Measurements from ENCODE around the gene EIF2A. TPM values are rescaled to one million over a fixed set of nuclear protein-coding genes. Genes with fewer than 3 reads are reported as not detected.

The EIF2A gene
- total and polyA plus RNA-seq, 2 of the 13 experiments (the other 11 are each of a cell fraction or from before 2014, with no cell fraction given): 124 to 139 TPM

DNA sequence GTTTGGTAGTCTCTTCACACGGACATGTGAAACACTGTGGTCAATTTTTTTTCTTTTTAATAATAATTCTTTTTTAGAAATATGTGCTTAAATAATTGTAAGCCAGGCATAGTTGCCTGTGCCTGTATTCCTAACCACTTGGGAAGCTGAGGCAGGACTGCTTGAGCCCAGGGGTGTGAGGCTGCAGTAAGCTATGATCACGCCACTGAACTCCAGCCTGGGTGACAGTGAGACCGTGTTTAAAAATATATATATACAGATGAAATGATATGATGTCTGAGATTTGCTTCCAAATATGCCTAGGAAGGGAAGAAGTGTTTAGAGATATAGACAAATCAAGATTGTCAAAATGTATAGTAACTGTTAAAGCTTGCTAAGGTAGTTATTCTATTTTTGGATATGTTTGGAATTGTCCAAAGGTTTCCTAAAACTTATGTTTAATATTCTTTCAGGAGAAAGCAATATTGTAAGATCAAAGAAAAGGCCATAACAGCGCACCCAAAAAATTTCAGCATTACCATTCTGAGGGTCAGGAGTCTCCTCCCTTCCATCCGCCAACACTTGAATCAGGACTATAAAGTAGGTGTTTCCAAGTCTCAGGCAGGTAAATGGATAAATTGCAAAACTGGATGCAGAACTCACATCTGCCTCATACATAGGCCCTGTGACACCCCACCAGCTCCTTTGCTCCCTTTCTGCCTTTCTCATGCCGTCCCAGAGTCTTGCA, 56.0 kb downstream of the EIF2A start (continued):
- TF ChIP-seq, protein P1, sequence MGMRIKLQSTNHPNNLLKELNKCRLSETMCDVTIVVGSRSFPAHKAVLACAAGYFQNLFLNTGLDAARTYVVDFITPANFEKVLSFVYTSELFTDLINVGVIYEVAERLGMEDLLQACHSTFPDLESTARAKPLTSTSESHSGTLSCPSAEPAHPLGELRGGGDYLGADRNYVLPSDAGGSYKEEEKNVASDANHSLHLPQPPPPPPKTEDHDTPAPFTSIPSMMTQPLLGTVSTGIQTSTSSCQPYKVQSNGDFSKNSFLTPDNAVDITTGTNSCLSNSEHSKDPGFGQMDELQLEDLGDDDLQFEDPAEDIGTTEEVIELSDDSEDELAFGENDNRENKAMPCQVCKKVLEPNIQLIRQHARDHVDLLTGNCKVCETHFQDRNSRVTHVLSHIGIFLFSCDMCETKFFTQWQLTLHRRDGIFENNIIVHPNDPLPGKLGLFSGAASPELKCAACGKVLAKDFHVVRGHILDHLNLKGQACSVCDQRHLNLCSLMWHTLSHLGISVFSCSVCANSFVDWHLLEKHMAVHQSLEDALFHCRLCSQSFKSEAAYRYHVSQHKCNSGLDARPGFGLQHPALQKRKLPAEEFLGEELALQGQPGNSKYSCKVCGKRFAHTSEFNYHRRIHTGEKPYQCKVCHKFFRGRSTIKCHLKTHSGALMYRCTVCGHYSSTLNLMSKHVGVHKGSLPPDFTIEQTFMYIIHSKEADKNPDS (CRISPR knock-in tag; IDR thresholded peaks at IDR 0.05): no peak
- TF ChIP-seq RAD21 (CRISPR knock-in tag; IDR thresholded peaks at IDR 0.05) (no peak), FOXA1 (IDR thresholded peaks at IDR 0.05) (no peak), FOXA1 (CRISPR knock-in tag; IDR thresholded peaks at IDR 0.05) (0 out of 2 replicates have a peak, but pooled peaks have one; percentile 12), ZBTB3 (CRISPR knock-in tag; IDR thresholded peaks at IDR 0.05; ENCODE audit: borderline replicate concordance, low read depth) (no peak), GPN1 (CRISPR knock-in tag; IDR thresholded peaks at IDR 0.05; ENCODE audit: borderline replicate concordance) (no peak), PRMT3 (CRISPR knock-in tag; IDR thresholded peaks at IDR 0.05; ENCODE audit: borderline replicate concordance, low read depth) (peak; percentile 29; the same call in 1 of the 2 replicates), FOXC1 (CRISPR knock-in tag; IDR thresholded peaks at IDR 0.05; ENCODE audit: borderline replicate concordance) (no peak), RARA (CRISPR knock-in tag; IDR thresholded peaks at IDR 0.05) (no peak), MXD4 (CRISPR knock-in tag; IDR thresholded peaks at IDR 0.05) (0 out of 2 replicates have a peak, but pooled peaks have one; percentile 15), SALL2 (CRISPR knock-in tag; IDR thresholded peaks at IDR 0.05) (no peak), RBAK (CRISPR knock-in tag; IDR thresholded peaks at IDR 0.05) (no peak), ZNF552 (CRISPR knock-in tag; IDR thresholded peaks at IDR 0.05; ENCODE audit: borderline replicate concordance) (no peak), YEATS4 (CRISPR knock-in tag; IDR thresholded peaks at IDR 0.05; ENCODE audit: borderline replicate concordance) (no peak), ZNF607 (CRISPR knock-in tag; IDR thresholded peaks at IDR 0.05; ENCODE audit: borderline replicate concordance) (no peak), NR2F2 (IDR thresholded peaks at IDR 0.05; ENCODE audit: borderline replicate concordance, low read depth) (no peak), CREM (IDR thresholded peaks at IDR 0.05) (no peak), CREM (CRISPR knock-in tag; IDR thresholded peaks at IDR 0.05) (no peak), ZFP62 (CRISPR knock-in tag; IDR thresholded peaks at IDR 0.05) (no peak)
- TF ChIP-seq, protein P2, sequence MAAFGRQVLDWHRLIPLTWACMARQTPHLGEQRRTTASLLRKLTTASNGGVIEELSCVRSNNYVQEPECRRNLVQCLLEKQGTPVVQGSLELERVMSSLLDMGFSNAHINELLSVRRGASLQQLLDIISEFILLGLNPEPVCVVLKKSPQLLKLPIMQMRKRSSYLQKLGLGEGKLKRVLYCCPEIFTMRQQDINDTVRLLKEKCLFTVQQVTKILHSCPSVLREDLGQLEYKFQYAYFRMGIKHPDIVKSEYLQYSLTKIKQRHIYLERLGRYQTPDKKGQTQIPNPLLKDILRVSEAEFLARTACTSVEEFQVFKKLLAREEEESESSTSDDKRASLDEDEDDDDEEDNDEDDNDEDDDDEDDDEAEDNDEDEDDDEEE (CRISPR knock-in tag; IDR thresholded peaks at IDR 0.05): no peak
- TF ChIP-seq, protein P3, sequence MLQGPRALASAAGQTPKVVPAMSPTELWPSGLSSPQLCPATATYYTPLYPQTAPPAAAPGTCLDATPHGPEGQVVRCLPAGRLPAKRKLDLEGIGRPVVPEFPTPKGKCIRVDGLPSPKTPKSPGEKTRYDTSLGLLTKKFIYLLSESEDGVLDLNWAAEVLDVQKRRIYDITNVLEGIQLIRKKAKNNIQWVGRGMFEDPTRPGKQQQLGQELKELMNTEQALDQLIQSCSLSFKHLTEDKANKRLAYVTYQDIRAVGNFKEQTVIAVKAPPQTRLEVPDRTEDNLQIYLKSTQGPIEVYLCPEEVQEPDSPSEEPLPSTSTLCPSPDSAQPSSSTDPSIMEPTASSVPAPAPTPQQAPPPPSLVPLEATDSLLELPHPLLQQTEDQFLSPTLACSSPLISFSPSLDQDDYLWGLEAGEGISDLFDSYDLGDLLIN (CRISPR knock-in tag; IDR thresholded peaks at IDR 0.05; ENCODE audit: borderline replicate concordance): no peak
- TF ChIP-seq, protein P4, sequence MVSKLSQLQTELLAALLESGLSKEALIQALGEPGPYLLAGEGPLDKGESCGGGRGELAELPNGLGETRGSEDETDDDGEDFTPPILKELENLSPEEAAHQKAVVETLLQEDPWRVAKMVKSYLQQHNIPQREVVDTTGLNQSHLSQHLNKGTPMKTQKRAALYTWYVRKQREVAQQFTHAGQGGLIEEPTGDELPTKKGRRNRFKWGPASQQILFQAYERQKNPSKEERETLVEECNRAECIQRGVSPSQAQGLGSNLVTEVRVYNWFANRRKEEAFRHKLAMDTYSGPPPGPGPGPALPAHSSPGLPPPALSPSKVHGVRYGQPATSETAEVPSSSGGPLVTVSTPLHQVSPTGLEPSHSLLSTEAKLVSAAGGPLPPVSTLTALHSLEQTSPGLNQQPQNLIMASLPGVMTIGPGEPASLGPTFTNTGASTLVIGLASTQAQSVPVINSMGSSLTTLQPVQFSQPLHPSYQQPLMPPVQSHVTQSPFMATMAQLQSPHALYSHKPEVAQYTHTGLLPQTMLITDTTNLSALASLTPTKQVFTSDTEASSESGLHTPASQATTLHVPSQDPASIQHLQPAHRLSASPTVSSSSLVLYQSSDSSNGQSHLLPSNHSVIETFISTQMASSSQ (IDR thresholded peaks at IDR 0.05; ENCODE audit: low read depth): no peak
- TF ChIP-seq, protein P4 (CRISPR knock-in tag; IDR thresholded peaks at IDR 0.05; ENCODE audit: borderline replicate concordance): no peak
